Right lobe of liver (tissue), 4 donors: ENCODE measurements around the gene TIAM2.

Experiments
- POLR2A ChIP-seq: fragments of 450-650 bp; IDR thresholded peaks from one replicate; pipeline ENCODE4 v1.6.1; 2017; ENCODE audit warnings: antibody characterized with exemption, mild to moderate bottlenecking
- TF ChIP-seq, protein P1 (sequence below), 4 donors: fragments of 200-600 bp in 3 of 4; fragments of 450-650 bp in 1 of 4; IDR thresholded peaks; one replicate each; pipeline versions ENCODE4 v1.5.1 to v1.8.0; 2016 to 2022; ENCODE audit warnings: antibody characterized with exemption in 4 of 4, mild to moderate bottlenecking in 2 of 4
- donor health status: DM: no; HTN: no; CAD: no.
- donor health status: DM: no; HTN: no; CAD: no.
- donor health status: DM: no; HTN: yes; CAD: no.

DNA sequence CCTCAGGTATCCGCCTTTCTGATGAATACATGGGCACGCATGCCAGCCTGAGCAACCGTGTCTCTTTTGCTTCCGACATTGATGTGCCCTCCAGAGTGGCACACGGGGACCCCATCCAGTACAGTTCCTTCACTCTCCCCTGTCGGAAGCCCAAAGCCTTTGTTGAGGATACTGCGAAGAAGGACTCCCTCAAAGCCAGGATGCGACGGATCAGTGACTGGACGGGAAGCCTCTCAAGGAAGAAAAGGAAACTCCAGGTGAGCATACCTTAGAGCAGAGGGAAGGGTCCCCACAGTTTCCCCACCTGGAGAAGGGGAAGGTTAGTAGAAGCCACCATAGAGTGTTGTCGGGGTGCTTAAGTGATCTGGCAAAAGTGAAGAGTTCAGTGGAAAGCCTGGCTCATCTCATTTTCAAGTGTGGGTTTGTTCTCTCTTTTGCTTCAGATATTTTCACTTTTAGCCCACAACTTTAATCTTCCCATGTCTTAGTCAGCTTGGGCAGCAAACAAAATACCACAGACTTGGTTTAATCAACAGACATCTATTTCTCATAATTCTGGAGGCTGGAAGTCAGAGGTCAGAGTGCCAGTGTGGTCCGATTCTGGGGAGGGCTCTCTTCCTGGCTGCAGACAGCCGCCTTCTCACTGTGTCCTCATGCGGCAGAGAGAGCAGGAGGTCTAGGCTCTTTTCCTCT lies 135.2 kb downstream of the TIAM2 start:
- TF ChIP-seq, protein P1, sequence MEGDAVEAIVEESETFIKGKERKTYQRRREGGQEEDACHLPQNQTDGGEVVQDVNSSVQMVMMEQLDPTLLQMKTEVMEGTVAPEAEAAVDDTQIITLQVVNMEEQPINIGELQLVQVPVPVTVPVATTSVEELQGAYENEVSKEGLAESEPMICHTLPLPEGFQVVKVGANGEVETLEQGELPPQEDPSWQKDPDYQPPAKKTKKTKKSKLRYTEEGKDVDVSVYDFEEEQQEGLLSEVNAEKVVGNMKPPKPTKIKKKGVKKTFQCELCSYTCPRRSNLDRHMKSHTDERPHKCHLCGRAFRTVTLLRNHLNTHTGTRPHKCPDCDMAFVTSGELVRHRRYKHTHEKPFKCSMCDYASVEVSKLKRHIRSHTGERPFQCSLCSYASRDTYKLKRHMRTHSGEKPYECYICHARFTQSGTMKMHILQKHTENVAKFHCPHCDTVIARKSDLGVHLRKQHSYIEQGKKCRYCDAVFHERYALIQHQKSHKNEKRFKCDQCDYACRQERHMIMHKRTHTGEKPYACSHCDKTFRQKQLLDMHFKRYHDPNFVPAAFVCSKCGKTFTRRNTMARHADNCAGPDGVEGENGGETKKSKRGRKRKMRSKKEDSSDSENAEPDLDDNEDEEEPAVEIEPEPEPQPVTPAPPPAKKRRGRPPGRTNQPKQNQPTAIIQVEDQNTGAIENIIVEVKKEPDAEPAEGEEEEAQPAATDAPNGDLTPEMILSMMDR (IDR thresholded peaks at IDR 0.05), result no peak
- TF ChIP-seq POLR2A, result no peak
